Measurements from ENCODE around the gene SETBP1.

SETBP1 gene

GRCh38 chr18:45110577-45111501 is 430.2 kb downstream of the SETBP1 start:
- DNase-seq (ENCODE audit: low read depth in 3 of 3): no peak

- DNase-seq (ENCODE audit: low read depth in 3 of 3): no peak
These were observed 430.8 kb downstream of the SETBP1 start for GRCh38 chr18:45111502-45111848.

GRCh38 chr18:45112682-45113081 is 432.0 kb downstream of the SETBP1 start:
- no peak for DNase-seq (ENCODE audit: low read depth in 3 of 3)

GRCh38 chr18:45116116-45116515 is 435.4 kb downstream of the SETBP1 start:
- DNase-seq (ENCODE audit: low read depth in 3 of 3): no peak
